Spleen (tissue), 7 donors: Measurements from ENCODE around the gene INTS13.

Experiments
- POLR2A ChIP-seq, 3 donors: fragments of 450-650 bp; IDR thresholded peaks; one replicate each; pipeline ENCODE4 v1.5.1; 2017; ENCODE audit warnings: antibody characterized with exemption in 3 of 3, mild to moderate bottlenecking in 1 of 3
- POLR2AphosphoS5 ChIP-seq, 3 donors: sonication (generic); formaldehyde crosslinking; IDR thresholded peaks; one replicate each; pipeline ENCODE4 v1.5.1; 2017; ENCODE audit warnings: antibody characterized with exemption in 3 of 3
- TF ChIP-seq, protein P1 (sequence below), 11 experiments: fragments of 200-600 bp in 7 of 11; fragments of 450-650 bp in 4 of 11; sonication (generic) in 4 of 11; IDR thresholded peaks in 8 of 11; conservative IDR thresholded peaks in 3 of 11; 1 replicate in 7 of 11; 2 replicates in 4 of 11; pipeline versions ENCODE4 v1.4.0 to v1.8.0; 2016 to 2021; ENCODE audit warnings: antibody characterized with exemption in 11 of 11, inconsistent platforms in 4 of 11, mild to moderate bottlenecking in 1 of 11
- donor health status: DM: no; HTN: no; CAD: no; lungs with moderate emphysema.
- donor health status: DM: no; HTN: no; CAD: no.
- donor health status: DM: no; HTN: no; CAD: no.

DNA sequence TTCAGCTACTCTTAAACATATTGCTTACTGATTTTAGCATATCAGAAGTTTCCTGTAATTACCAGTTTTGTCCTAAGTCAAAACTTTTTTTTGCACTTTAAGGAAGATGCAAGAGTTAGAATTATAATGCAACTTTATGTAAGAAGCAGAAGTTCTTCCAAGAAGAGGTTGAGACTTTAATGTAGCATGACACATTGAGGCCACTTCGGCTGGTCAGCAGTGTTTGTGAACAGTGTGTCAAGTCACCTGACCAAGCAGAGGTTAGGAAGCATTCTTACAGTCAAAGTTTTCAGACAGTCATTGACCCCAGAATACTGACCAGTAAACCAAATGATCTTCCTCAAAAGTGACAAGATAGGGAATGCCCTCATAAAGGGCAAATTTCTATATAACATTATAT, 15.7 kb upstream of the INTS13 start:
- TF ChIP-seq POLR2A (IDR thresholded peaks at IDR 0.05) (no peak), POLR2AphosphoS5 (IDR thresholded peaks at IDR 0.05) (peak in 1 of 3 donors; percentile 49)
- TF ChIP-seq, protein P1, sequence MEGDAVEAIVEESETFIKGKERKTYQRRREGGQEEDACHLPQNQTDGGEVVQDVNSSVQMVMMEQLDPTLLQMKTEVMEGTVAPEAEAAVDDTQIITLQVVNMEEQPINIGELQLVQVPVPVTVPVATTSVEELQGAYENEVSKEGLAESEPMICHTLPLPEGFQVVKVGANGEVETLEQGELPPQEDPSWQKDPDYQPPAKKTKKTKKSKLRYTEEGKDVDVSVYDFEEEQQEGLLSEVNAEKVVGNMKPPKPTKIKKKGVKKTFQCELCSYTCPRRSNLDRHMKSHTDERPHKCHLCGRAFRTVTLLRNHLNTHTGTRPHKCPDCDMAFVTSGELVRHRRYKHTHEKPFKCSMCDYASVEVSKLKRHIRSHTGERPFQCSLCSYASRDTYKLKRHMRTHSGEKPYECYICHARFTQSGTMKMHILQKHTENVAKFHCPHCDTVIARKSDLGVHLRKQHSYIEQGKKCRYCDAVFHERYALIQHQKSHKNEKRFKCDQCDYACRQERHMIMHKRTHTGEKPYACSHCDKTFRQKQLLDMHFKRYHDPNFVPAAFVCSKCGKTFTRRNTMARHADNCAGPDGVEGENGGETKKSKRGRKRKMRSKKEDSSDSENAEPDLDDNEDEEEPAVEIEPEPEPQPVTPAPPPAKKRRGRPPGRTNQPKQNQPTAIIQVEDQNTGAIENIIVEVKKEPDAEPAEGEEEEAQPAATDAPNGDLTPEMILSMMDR (IDR thresholded peaks at IDR 0.05 in 8 of 11, conservative IDR thresholded peaks at IDR 0.05 in 3 of 11), result no peak
